ENCODE data around the gene PSMG4.

DNA sequence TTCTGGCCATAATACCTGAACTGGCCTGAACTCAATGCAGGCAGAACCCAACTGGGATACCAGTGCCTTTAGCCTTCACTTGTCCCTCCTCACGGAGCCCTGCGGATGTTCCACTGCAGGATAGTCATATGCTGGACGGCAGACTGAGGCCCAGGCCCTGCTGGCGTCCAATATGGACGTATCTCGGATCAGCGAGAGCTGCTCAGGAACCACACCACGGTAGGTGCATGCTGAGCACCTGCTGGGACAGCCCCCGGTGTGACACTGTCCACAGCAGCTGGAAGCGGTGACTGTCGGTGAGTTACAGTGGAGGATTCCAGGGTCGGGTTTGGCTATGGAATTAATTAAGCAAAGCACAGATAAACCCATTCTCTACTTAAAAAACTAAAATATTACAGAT is 48.7 kb downstream of the PSMG4 start:
- TF ChIP-seq, protein P1, sequence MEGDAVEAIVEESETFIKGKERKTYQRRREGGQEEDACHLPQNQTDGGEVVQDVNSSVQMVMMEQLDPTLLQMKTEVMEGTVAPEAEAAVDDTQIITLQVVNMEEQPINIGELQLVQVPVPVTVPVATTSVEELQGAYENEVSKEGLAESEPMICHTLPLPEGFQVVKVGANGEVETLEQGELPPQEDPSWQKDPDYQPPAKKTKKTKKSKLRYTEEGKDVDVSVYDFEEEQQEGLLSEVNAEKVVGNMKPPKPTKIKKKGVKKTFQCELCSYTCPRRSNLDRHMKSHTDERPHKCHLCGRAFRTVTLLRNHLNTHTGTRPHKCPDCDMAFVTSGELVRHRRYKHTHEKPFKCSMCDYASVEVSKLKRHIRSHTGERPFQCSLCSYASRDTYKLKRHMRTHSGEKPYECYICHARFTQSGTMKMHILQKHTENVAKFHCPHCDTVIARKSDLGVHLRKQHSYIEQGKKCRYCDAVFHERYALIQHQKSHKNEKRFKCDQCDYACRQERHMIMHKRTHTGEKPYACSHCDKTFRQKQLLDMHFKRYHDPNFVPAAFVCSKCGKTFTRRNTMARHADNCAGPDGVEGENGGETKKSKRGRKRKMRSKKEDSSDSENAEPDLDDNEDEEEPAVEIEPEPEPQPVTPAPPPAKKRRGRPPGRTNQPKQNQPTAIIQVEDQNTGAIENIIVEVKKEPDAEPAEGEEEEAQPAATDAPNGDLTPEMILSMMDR (IDR thresholded peaks at IDR 0.05; ENCODE audit: low read depth, low read length, poor library complexity, severe bottlenecking) = no peak
- TF ChIP-seq EZH2phosphoT487 (IDR thresholded peaks at IDR 0.05; ENCODE audit: borderline replicate concordance, low read length) = no peak
